Body of pancreas (tissue), 4 donors: ENCODE results near the gene ATP2C1. TPM values are rescaled to one million over a fixed set of nuclear protein-coding genes. Genes with fewer than 3 reads are reported as not detected.
"Not testable (repeated sequence)": the region's sequence is repeated elsewhere in the genome, so short reads cannot be mapped to it uniquely, and the experiment has no call there.

Experiments
- ATAC-seq: fragments of 150-250 bp; one replicate; pipeline ENCODE4 v1.9.1; 2016
- DNase-seq, 4 donors: peaks; one replicate each; pipeline ENCODE4 v3.0.0-alpha.2; 2019
- H3K27ac ChIP-seq, 4 donors: fragments of 200-600 bp; sonication (generic); 1 replicate in 3 of 4; 2 replicates in 1 of 4; pipeline versions ENCODE4 v1.5.1 to v1.6.1; 2016 to 2019; ENCODE audit warnings: mild to moderate bottlenecking in 1 of 4, mixed read lengths in 1 of 4, moderate library complexity in 1 of 4
- H3K27me3 ChIP-seq, 2 donors: fragments of 200-600 bp; sonication (generic); one replicate each; pipeline ENCODE4 v1.6.0; 2016; ENCODE audit warnings: mild to moderate bottlenecking in 1 of 2
- H3K36me3 ChIP-seq, 2 donors: fragments of 200-600 bp; sonication (generic); replicated peaks in 1 of 2; 2 replicates each; pipeline ENCODE4 v1.5.1; 2016; ENCODE audit warnings: low read depth in 2 of 2; ENCODE audit not compliant: insufficient read depth in 1 of 2
- H3K4me1 ChIP-seq: fragments of 200-600 bp; sonication (generic); one replicate; pipeline ENCODE4 v1.6.0; 2016
- H3K4me3 ChIP-seq, 2 donors: fragments of 200-600 bp; sonication (generic); 1 replicate in 1 of 2; 2 replicates in 1 of 2; pipeline ENCODE4 v1.5.1; 2016 to 2019
- H3K9me3 ChIP-seq, 3 donors: fragments of 200-600 bp; sonication (generic); 1 replicate in 2 of 3; 2 replicates in 1 of 3; pipeline ENCODE4 v1.5.1; 2016
- CTCF ChIP-seq, 7 experiments: fragments of 450-650 bp in 4 of 7; fragments of 200-600 bp in 3 of 7; sonication (generic) in 3 of 7; IDR thresholded peaks; one replicate each; pipeline ENCODE4 v1.5.1; 2016 to 2019; ENCODE audit warnings: antibody characterized with exemption in 7 of 7
- POLR2A ChIP-seq, 3 donors: fragments of 450-650 bp; IDR thresholded peaks; one replicate each; pipeline ENCODE4 v1.6.1; 2016; ENCODE audit warnings: antibody characterized with exemption in 3 of 3, mild to moderate bottlenecking in 2 of 3
- WGBS, 2 donors: methylation state at CpG; one replicate each; pipeline ENCODE4 v1.1.5; 2017; 5-methylcytosine and 5-hydroxymethylcytosine counted together
- intact Hi-C: fragments of 100-400 bp; cut with DNase I; formaldehyde crosslinking; loops from one replicate; pipeline ENCODE4 v1.15.1; 2023
- total RNA-seq, 2 donors: library from RNA; depleted of rRNA; stranded (reverse); fragments of >200 nt; gene quantifications; one replicate each; pipeline ENCODE4 v1.1.0, GENCODE V29; 2016

Gene ATP2C1
- total RNA-seq, 2 donors from 2014 or later, result 36.3 to 47.5 TPM

- Histone ChIP-seq H3K4me3 (no peak overlapping the region), H3K27me3 (no peaks in the 10 kb centered on the region), H3K4me1 (no peaks in the 10 kb centered on the region), H3K9me3 (no peaks in the 10 kb centered on the region), H3K27ac (no peak overlapping the region), H3K36me3 (peaks cover 9 to 14% of the 10 kb centered on the region in 2 donors)
- WGBS, 2 donors, result 83 to 95% methylated on average over 3 of the region's 3 CpGs
- DNase-seq, result no peak
- no peak for ATAC-seq
- no peak for TF ChIP-seq CTCF (IDR thresholded peaks at IDR 0.05)
- no peak for TF ChIP-seq POLR2A (IDR thresholded peaks at IDR 0.05)
- intact Hi-C loops, result no loop called here
These were observed 70.0 kb downstream of the ATP2C1 start for GRCh38 chr3:130963878-130964277.

- Histone ChIP-seq H3K4me3 (no peak overlapping the region), H3K27me3 (no peaks in the 10 kb centered on the region), H3K27ac (no peak overlapping the region), H3K9me3 (no peaks in the 10 kb centered on the region), H3K4me1 (no peaks in the 10 kb centered on the region), H3K36me3 (peaks cover 6 to 9% of the 10 kb centered on the region in 2 donors)
- WGBS, 2 donors, result 92 to 98% methylated on average over 2 of the region's 2 CpGs
- ATAC-seq, result no peak
- DNase-seq, result no peak
- intact Hi-C loops, result no loop called here
- TF ChIP-seq POLR2A (IDR thresholded peaks at IDR 0.05), result no peak
- no peak for TF ChIP-seq CTCF (IDR thresholded peaks at IDR 0.05)
These were observed 73.4 kb downstream of the ATP2C1 start for GRCh38 chr3:130967281-130967680.

DNA sequence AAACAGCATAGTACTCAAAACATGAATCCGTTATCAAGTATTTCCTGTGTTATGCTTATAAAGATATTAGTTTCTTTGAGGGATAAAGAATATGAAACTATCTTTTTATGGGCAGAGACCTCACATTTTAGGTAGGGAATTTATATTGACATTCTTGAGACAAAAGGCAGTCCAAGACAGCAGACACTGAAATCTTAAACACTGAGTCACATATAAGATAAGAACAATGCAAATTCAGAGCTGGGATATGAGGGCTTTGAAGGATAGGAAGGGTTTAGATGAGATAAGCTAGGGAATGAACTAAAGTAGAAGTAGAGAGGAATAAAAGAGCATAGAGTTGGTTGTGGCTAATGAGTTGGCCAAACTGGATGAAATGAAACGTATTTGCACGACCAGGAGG is 74.3 kb downstream of the ATP2C1 start:
- Histone ChIP-seq H3K27ac (no peak overlapping the region), H3K9me3 (no peaks in the 10 kb centered on the region), H3K4me1 (no peaks in the 10 kb centered on the region), H3K36me3 (peaks cover 6 to 9% of the 10 kb centered on the region in 2 donors), H3K4me3 (no peak overlapping the region), H3K27me3 (no peaks in the 10 kb centered on the region)
- intact Hi-C loops, result no loop called here
- no peak for DNase-seq
- 81 to 97% methylated on average over 3 of the region's 3 CpGs for WGBS, 2 donors
- TF ChIP-seq CTCF (IDR thresholded peaks at IDR 0.05) (no peak), POLR2A (IDR thresholded peaks at IDR 0.05) (no peak)
- no peak for ATAC-seq

DNA sequence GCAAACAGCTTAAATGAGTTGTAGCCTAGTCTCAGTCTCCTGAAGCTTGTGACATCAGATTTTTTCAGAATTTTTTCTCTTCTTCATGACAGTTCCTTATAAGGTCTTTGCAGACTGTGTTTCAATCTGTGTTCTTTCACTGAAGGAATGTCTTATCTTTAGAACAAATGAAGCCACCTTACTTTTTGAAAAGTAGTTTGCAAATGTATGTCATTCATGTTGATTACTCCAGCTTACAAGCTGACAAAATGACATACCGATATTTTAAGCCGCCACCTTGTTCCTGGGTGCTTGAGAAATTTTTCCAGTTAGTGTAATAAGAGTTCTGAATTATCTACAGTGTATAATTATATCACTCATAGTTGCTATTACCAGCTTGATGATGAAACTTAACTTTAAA is 75.7 kb downstream of the ATP2C1 start:
- Histone ChIP-seq H3K9me3 (no peaks in the 10 kb centered on the region), H3K4me3 (no peak overlapping the region), H3K4me1 (no peaks in the 10 kb centered on the region), H3K27me3 (no peaks in the 10 kb centered on the region), H3K27ac (no peak overlapping the region), H3K36me3 (peaks cover 6 to 9% of the 10 kb centered on the region in 2 donors)
- intact Hi-C loops, result no loop called here
- TF ChIP-seq CTCF (IDR thresholded peaks at IDR 0.05), result no peak
- no peak for TF ChIP-seq POLR2A (IDR thresholded peaks at IDR 0.05)
- WGBS, 2 donors, result 96 to 100% methylated on average over 2 of the region's 2 CpGs
- ATAC-seq (no peak), DNase-seq (no peak)

DNA sequence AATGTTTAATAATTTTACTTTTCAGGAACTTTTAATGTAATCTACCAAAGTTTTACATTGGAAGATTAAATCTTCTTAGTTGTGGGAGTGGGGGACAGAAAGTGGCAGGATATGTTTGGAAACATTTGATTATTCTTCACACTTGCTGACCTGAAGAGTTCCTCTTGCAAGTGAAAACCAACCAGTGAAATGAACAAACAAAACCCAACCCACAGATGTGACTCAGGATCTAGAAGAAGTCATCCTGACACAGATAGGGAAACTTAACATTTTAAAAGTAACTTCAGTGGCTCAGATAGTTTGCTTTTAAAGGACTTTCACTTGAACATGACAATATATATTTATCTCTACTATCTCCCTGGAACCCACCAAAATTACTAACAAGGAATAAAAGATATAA is 77.3 kb downstream of the ATP2C1 start:
- Histone ChIP-seq H3K36me3 (no peaks in the 10 kb centered on the region), H3K9me3 (no peaks in the 10 kb centered on the region), H3K4me3 (no peak overlapping the region), H3K27ac (no peak overlapping the region), H3K4me1 (no peaks in the 10 kb centered on the region), H3K27me3 (no peaks in the 10 kb centered on the region)
- ATAC-seq, result no peak
- intact Hi-C loops, result no loop called here
- no peak for DNase-seq
- TF ChIP-seq POLR2A (IDR thresholded peaks at IDR 0.05), result no peak
- no peak for TF ChIP-seq CTCF (IDR thresholded peaks at IDR 0.05)

GRCh38 chr3:130972592-130972991 is 78.7 kb downstream of the ATP2C1 start:
- H3K36me3 ChIP-seq, H3K27me3 ChIP-seq, ATAC-seq, H3K4me1 ChIP-seq, H3K9me3 ChIP-seq, H3K4me3 ChIP-seq, intact Hi-C loops, H3K27ac ChIP-seq, DNase-seq: not testable (repeated sequence)
- WGBS, 2 donors, result 96 to 100% methylated on average over 2 of the region's 2 CpGs
